HG03039 (cell line): ENCODE measurements around the gene ACTR6.
A peak's percentile ranks its signal among the peaks of the same experiment; 100 is the strongest.
"Not testable (repeated sequence)": the region's sequence is repeated elsewhere in the genome, so short reads cannot be mapped to it uniquely, and the experiment has no call there.

Experiments
- ATAC-seq: cut with Tn5 transposase; IDR thresholded peaks from one replicate; pipeline ENCODE4 v1.9.1; 2021; ENCODE audit warnings: mild to moderate bottlenecking, moderate library complexity; ENCODE audit not compliant: unreplicated experiment

The ACTR6 gene

DNA sequence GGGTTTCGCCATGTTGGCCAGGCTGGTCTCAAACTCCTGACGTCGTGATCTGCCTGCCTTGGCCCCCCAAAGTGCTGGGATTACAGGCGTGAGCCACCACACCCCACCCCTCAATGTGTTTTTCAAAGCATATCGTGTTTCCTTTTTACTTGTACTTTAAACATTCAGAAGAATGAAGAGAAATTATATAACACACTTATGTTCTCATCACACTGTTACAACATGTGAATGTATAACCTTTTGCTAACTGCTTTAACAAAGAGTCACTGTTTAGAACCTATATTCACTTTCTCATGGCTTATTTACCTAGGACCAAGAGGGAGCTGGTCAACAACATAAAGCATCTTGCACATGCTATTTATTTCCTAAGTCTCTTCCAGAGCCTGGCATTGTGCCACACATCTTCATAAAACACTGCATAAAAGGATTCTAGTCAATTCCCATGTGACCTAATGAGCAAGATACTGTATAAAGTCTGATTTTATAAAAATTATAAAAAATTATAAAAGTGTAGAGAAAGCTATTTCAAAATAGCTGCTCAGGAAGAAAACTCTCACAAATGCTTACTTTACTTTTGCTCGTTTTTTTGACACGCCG is 16.0 kb upstream of the ACTR6 start:
- no peak for ATAC-seq

DNA sequence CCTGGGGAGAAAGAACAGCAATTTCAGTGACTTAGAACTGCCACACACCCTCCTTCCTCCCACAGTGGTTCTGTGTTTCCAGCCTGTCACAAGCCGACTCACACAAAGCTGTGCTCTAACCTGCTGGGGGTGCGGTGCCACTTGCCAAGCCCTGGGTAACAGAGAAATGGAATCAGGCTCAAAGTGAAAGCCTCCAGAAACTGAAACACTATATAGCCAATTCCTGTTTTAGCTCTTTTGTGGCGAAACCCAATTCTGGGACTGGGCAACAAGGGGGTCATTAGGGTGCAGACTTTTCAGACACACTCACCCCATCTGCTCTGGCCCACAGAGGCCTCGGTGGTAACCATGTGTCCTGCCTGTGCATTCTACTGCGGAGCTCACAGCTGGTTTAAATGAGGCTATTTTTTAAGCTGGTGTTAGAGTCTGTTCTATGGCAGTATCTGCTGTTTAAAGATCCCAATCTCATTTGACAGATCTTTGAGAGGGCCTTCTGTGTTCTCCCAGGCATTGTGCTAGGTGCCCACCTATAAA is 15.2 kb upstream of the ACTR6 start:
- ATAC-seq = no peak

DNA sequence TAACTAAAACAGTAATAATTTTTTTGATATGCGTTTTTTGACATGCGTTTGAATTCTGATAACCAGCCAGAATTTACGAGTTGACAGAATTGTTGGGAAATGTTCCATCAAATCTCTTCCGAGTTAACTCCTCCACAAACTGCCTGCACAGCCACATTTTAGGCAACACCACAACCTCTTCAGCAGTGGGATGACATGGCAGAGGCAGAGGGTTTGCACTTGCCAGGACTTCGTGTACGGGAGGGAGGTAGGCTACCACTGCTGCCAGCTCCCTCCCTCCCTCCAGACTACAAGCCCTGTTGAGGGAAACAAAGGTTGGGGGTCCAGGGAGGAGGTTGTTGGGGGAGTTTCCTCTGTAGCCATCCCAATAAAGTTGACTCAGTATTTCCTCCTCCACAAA is 14.5 kb upstream of the ACTR6 start:
- no peak for ATAC-seq

DNA sequence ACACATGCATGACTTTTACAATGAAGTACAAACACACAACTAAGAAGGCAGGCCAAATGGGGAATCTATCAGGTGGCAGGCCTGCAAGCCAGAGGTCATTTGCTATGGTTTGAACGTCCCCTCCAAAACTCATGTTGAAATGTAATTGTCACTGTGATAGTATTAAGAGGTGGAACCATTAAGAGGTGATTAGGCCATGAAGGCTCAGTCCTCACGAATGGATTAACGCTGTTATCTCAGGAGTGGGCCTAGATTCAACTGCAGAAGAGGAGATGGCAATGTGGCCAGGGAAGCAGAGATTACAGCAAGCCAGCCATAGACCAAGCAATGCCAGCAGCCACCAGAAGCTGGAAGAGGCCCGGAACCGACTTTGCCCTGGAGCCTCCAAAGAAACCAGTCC is 13.5 kb upstream of the ACTR6 start:
- ATAC-seq = no peak

DNA sequence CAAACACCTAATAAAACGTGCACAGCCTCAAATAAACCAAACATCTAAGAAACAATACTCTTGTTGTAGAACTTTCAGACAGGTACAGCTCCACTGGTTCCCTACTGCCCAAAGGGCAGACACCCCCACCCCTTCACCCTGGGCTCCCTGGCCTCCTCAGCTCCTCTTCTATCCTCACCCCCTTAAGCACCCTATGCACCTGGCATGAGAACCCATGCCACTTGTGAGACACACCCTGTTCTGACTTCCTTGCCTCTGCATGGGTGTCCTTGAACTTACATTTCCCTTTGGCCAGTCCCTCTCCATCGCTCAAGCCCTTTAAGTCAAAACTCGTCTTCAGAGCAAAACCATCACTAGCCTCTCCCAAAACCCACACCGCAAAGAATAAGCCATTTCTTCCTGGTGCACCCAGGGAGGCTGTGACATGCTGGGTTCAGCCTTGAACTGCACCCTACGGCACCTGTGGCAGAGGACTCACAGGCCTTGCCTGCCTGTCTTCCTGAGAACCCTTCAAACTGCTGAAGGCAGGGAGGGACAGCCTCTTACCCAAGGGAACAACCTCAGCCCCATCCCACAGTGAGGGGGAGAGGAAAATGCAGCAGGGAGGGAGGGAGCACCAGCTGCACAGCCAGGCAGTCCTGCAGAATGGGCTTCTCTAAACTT is 12.6 kb upstream of the ACTR6 start:
- ATAC-seq = no peak

DNA sequence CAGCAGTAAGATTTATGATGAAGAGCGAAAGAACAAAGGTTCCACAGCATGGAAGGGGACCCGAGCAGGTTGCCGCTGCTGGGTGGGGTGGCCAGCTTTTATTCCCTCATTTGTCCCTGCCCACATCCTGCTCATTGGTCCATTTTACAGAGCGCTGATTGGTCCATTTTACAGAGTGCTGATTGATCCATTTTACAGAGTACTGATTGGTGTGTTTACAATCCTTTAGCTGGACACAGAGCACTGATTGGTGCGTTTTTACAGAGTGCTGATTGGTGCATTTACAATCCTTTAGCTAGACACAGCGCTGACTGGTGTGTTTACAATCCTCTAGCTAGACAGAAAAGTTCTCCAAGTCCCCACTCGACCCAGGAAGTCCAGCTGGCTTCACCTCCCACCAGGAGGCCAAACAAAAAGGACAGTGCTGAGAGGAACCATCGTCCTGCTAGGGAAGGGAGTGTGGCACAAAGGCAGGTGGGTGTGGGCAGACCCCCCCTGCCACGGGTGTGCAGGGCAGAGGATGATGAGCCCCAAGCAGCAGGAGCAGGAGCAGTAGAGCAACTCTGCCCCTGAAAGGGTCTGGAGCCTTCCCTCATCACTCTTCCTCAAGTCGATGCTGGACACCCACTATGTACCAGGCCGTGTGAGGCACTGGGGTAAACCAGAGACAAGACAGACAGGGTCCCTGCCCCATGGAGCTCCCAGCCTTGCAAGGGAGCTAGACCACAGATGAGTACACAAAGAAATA is 11.6 kb upstream of the ACTR6 start:
- not testable (repeated sequence) for ATAC-seq

DNA sequence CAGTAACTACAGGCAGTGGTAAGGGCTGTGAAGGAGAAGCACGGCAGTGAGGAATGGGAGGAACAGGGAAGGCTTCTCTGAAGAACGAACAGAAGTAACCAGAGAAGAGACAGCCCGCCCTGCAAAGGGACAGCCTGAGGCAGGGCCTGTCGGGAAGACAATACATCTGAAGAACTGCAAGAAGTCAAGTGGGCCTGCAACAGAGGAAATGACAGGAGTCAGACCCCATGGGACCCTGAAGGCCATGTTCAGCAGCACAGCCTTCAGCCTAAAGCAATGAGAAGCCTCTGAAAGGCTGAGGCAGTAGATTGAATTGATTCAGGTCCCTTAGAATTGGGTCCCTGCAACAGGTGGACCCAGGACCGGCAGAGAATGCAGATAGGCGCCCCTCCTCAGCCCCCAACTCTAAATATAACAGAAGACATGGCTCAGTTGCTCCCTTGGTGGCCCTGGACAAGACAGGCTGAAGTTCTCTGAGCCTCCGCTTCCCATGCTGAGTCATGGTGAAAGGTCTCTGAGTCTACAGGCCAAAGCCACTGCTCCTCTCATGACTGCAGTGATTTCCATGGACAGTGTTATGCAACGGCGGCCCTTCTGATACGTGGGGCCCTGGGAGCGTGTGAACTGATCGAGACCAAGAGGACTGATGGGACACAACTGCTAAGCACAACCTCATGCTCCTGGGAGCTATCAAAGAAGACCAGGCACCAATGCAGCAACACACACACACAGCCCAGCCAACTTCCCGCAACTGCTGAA is 10.8 kb upstream of the ACTR6 start:
- no peak for ATAC-seq

DNA sequence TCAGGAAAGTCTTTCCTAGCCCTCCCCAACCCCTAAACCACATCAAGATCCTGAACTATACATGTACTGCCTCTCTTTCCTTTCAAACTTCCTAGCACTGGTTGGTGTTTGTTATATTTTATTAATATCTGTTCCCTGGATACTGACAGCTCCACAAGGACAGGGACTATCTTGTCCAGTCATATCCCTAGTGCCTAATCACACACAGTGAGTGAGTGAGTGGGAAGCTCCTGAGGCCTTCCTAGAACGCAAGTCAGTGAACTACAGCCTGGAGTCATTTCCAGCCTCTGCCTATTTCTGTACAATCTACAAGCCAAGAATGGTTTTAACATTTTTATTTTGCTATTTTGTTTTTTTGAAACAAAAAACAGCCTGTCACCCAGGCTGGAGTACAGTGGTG is 7.5 kb upstream of the ACTR6 start:
- no peak for ATAC-seq

DNA sequence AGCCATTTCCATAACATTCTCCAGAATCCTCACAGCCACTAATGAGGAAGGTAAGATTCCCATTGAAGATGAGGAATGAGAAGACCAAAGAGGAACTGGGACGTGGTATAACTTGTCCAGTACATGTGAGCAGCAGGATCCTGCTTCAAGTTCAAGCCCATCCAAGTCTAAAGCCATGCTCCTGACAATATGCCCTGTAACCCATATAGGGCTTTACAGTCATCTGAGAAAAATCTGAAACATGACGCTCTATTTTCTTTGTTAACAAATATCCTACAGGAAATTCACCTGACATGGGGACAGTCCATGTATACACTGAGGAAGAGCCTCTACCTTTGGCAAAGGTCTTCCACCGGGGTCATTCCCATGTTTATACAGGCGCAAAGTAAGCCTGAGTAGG is 3.1 kb upstream of the ACTR6 start:
- ATAC-seq = no peak

DNA sequence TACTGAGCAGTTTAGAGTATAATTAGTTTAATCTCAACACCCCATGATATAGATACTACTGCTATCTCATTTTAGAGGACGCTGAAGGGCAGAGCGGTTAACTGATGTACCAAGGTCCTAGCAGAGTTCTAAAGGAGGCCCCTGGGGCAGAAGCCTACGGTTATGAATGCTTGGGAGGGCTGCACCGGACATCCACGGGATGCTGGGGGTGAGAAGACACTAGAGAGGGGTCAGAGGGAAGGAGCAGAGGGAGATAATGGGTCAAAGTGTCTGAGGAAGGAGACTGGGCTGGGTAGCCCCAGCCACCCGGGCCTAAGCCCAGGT is 1.6 kb upstream of the ACTR6 start:
- no peak for ATAC-seq

DNA sequence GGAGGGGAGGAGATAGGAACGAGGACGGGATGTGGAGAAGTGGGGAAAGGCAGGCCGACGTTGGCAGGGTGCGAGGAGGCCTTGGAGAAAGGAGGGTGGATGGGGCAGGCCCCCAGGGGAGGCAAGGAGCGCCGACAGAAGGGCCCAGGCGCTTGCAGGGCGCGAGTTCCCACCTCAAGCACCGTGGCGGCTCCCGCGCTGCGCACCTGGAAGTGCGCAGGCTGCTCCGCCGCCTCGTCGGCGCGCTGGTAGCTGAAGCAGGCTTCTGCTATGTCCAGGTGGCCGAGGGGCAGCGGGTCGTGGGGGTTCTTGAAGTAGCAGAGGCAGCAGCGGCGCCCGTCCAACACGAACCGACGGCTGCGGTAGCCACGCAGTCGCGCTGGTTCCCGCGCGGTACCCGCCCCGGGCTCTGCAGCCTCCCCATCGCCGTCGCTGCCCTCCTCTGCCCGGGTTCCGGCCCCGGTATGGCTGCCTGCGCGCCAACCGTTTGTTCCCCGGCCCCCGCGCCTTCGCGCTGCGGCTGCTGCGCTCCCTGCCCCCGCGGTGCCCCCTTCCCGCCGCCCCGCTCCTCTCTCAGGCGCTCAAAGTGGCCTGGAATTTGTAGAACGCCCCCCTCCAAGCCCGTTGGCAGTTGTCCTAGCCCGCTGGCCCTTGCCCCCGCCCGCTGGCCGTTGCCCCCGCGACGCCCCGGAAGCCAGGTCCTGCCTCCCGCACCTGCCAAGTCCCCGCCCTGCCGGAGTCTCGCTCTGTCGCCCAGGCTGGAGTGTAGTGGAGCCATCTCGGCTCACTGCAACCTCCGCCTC is 1.1 kb upstream of the ACTR6 start:
- ATAC-seq = peak; percentile 69

DNA sequence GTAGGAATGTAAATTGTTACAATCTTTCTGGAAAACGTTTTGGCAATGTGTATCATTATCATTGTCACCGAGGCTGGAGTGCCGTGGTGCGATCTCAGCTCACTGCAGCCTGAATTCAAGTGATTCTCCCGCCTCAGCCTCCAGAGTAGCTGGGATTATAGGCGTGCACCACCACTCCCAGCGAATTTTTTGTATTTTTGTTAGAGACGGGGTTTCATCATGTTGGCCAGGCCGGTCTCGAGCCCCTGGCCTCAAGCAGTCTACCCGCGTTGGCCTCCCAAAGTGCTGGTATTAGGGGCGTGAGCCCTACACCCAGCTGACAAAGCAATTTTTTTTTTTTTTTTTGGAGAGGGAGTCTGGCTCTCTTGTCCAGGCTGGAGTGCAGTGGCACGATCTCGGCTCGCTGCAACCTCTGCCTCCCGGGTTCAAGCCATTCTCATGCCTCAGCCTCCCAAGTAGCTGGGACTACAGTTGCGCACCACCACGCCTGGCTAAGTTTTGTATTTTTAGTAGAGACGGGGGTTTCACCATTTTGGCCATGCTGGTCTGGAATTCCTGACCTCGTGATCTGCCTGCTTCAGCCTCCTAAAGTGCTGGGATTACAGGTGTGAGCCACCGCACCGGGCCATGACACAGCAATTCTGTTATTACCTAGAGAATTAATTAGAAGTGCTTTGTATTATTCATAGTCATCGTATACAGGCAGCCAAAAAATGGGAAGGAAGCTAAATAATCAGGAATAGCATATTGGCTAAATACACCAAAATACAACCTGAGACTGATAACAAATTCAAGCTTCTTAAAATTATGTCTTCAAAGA is 1.2 kb downstream of the ACTR6 start:
- ATAC-seq = no peak

DNA sequence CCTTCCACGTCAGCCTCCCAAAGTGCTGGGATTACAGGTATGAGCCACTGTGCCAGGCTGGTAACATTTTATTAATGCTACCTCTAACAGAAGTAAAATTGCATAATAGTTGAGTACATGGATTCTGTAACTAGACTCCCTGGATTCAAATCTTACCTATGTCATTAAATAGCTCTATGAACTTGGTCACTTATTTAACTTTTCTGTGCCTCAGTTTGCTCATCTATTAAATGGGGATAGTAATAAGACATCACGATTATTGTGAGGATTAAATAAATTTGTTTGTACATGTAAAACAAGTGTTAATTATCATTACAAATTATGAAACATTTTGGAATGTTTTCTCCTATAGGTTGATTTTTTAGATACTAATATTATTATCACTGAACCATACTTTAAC is 6.7 kb downstream of the ACTR6 start:
- no peak for ATAC-seq

DNA sequence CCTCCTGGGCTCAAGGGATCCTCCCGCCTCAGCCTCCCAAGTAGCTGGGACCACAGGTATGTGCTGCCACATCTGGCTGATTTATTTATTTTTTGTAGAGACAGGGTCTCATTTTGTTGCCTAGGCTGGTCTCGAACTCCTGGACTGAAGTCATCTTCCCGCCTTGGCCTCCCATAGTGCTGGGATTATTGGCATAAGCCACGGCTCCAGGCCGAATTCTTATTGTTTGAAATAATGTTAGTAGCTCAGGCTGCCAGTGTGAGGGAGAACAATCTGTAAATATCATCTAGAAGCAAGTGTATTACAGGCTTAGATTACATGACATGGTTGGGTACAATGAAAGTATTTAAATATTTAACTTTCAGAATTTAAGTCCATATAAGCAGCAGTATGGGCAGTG is 8.2 kb downstream of the ACTR6 start:
- no peak for ATAC-seq

DNA sequence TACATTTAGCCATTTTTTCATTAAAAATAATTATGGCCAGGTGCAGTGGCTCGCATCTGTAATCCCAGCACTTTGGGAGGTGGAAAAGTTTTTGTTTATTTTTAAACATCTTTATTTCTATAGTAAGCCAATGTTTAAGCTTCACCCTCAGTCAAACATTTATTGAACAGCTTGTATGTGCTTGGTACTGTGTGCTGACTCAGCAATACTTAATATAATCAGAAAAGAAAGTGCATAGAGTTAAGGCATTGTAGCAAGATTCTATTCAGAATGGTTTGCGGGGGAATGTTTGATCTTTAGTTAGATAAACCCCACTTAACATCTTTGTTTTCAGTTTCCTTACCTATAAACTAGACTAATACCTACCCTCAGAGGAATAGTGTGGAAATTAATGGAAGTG is 11.1 kb downstream of the ACTR6 start:
- no peak for ATAC-seq

DNA sequence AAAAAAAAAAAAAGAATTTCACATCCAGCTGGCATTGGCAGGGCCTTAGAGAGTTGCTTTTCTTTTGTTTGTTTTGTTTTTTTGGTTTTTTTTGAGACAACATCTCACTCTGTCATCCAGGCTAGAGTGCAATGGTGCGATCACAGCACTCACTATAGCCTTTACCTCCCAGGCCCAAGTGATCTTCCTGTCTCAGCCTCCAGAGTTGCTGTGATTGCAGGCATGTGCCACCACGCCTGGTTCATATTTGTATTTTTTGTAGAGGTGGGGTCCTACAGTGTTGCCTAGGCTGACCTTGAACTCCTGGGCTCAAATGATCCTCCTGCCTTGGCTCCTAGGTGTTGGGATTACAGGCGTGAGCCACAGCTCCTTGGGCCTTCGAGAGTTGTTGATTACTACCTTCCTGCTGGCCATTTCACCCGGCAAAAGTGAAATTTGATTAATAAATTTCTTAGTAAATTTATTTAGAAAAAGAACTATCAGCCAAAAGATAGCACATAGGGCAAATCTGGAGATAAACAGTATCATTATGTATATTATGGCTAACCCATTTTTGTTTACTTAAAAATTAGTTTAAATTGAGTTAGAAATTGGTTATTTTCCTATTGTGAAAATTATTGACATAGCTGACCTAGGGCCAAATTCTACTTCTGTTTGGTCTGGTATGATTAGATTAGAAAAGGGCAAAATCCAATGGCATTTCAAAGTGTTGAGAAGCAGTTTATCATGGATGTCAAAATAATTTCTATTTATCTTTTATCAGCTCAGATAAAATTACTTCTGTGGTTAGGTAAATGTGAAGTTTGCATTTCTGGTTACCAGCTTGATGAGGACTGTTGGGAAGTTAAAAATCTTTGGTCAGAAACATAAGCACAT is 12.6 kb downstream of the ACTR6 start:
- no peak for ATAC-seq

DNA sequence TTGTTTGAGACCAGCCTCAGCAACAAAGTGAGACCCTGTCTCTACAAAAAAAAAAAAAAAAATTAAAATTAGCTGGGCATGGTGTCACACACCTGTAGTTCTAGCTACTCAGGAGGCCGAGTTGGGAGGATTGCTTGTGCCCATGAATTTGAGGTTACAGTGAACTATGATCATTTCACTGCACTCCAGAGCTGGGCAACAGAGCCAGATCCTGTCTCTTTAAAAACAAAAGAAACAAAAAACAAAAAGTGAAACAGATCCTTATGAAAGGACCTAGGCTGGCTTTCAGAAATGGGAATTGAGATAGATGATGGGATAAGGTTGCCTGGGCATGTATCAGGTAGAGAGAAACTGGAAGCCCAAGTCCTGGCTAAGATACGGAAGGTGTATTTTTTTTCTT is 13.9 kb downstream of the ACTR6 start:
- ATAC-seq = no peak

DNA sequence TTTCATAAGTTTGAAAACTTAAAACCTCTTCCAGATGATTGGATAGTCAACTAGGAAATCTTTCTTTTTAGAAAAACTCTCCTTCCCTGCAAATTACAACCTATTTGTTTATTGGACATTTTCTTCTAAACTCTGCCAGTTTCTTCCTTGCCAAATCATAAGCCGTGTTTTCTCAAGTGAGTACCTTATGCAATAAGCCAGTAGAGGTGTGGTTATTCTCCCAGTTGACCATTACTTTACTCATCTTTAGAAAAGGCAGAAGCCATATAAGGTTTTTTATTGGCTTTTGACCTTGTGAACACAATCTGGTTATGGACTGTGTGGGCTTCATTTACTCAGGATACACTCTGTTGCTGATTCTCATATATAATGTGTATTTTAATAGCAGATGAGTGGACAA is 14.6 kb downstream of the ACTR6 start:
- ATAC-seq = no peak

DNA sequence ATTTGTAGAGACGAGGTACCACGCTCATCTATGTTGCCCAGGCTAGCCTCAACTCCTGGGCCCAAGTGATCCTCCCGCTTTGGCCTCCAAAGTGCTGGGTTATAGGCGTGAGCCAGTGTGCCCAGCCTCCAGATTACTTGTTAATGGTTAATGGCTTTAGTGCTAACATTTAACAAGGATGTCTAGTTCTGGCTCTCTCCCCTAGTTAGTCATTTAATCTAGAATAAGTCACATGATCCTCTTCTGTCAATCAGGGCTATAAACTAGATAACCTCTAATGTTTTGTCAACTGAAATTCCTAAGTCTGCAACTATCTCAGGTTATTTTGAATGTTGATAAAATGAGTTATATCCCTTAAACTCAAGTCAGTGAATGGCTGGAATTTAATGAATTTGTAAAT is 15.7 kb downstream of the ACTR6 start:
- ATAC-seq = no peak
